PC-9 (cell line): ENCODE measurements around the gene EEPD1. TPM values are rescaled to one million over a fixed set of nuclear protein-coding genes. Genes with fewer than 3 reads are reported as not detected.

Experiments used
- BruUV-seq: library from RNA; stranded (reverse); fragments of 400-500 nt; replicated peaks from 2 replicates; lab custom pipeline; 2021; lab: Mats Ljungman, UMichigan
- CTCF ChIA-PET: fragments of 300-600 bp; sonication (Branson Sonifier 250); formaldehyde crosslinking; loops from one replicate; lab custom pipeline; 2022; ENCODE audit warnings: antibody characterized with exemption; lab: Charles Lee
- POLR2A ChIA-PET: fragments of 300-600 bp; sonication (Branson Sonifier 250); formaldehyde crosslinking; loops from one replicate; lab custom pipeline; 2022; ENCODE audit warnings: antibody characterized with exemption; ENCODE audit not compliant: unreplicated experiment; lab: Charles Lee
- DNase-seq, 2 experiments: peaks; one replicate each; pipeline versions ENCODE4 v3.0.0 to v3.0.0-alpha.2; 2015 to 2022; ENCODE audit warnings: mixed read lengths in 1 of 2
- H2AFZ ChIP-seq: fragments of 200-600 bp; sonication (generic); 2 replicates; pipeline ENCODE4 v1.8.1; 2017; ENCODE audit warnings: antibody characterized with exemption
- H3F3A ChIP-seq: fragments of 200-600 bp; sonication (generic); 2 replicates; pipeline ENCODE4 v1.8.1; 2017; ENCODE audit warnings: antibody characterized with exemption, mild to moderate bottlenecking, low read depth; ENCODE audit not compliant: insufficient read depth
- H3K27ac ChIP-seq: fragments of 200-600 bp; sonication (generic); 2 replicates; pipeline ENCODE4 v1.6.1; 2016; ENCODE audit warnings: mixed run types
- H3K27me3 ChIP-seq: fragments of 200-600 bp; sonication (generic); 2 replicates; pipeline ENCODE4 v1.6.1; 2016; ENCODE audit warnings: low read depth, mixed run types; ENCODE audit not compliant: insufficient read depth
- H3K36me3 ChIP-seq: fragments of 200-600 bp; sonication (generic); 2 replicates; pipeline ENCODE4 v1.6.1; 2016; ENCODE audit warnings: low read depth, mixed run types
- H3K4me1 ChIP-seq: fragments of 200-600 bp; sonication (generic); replicated peaks from 2 replicates; pipeline ENCODE4 v1.6.1; 2016; ENCODE audit warnings: mixed run types; ENCODE audit not compliant: insufficient read depth
- H3K4me2 ChIP-seq: fragments of 200-600 bp; sonication (generic); 2 replicates; pipeline ENCODE4 v1.6.1; 2017; ENCODE audit warnings: mixed run types
- H3K4me3 ChIP-seq: fragments of 200-600 bp; sonication (generic); 2 replicates; pipeline ENCODE4 v1.6.1; 2016; ENCODE audit warnings: mixed run types
- H3K79me2 ChIP-seq: fragments of 200-600 bp; sonication (generic); 2 replicates; pipeline ENCODE4 v1.6.1; 2017; ENCODE audit warnings: low read depth, mixed run types
- H3K9me2 ChIP-seq: fragments of 200-600 bp; sonication (generic); 2 replicates; pipeline ENCODE4 v1.8.1; 2017; ENCODE audit warnings: mild to moderate bottlenecking; ENCODE audit not compliant: insufficient read depth
- H3K9me3 ChIP-seq: fragments of 200-600 bp; sonication (generic); 2 replicates; pipeline ENCODE4 v1.8.1; 2016; ENCODE audit warnings: low read depth; ENCODE audit not compliant: insufficient read depth
- H4K20me1 ChIP-seq: fragments of 200-600 bp; sonication (generic); 2 replicates; pipeline ENCODE4 v1.8.1; 2017; ENCODE audit not compliant: insufficient read depth
- EZH2 ChIP-seq: fragments of 200-600 bp; sonication (generic); IDR thresholded peaks from 2 replicates; pipeline ENCODE4 v1.8.0; 2017; ENCODE audit warnings: antibody characterized with exemption, low read depth
- intact Hi-C: fragments of 100-400 bp; cut with micrococcal nuclease; formaldehyde crosslinking; loops from one replicate; pipeline ENCODE4 v1.10.0; 2022; ENCODE audit not compliant: unreplicated experiment
- total RNA-seq: library from RNA; stranded (reverse); gene quantifications from 2 replicates; pipeline ENCODE4 v1.2.3, GENCODE V29; 2021
- TF ChIP-seq, protein P1 (sequence below): fragments of 200-600 bp; sonication (generic); conservative IDR thresholded peaks from 2 replicates; pipeline ENCODE4 v1.6.1; 2017; ENCODE audit warnings: mixed run types, antibody characterized with exemption, mild to moderate bottlenecking, moderate library complexity

EEPD1 gene
- total RNA-seq, 1 experiment from 2014 or later = 6.0 TPM

DNA sequence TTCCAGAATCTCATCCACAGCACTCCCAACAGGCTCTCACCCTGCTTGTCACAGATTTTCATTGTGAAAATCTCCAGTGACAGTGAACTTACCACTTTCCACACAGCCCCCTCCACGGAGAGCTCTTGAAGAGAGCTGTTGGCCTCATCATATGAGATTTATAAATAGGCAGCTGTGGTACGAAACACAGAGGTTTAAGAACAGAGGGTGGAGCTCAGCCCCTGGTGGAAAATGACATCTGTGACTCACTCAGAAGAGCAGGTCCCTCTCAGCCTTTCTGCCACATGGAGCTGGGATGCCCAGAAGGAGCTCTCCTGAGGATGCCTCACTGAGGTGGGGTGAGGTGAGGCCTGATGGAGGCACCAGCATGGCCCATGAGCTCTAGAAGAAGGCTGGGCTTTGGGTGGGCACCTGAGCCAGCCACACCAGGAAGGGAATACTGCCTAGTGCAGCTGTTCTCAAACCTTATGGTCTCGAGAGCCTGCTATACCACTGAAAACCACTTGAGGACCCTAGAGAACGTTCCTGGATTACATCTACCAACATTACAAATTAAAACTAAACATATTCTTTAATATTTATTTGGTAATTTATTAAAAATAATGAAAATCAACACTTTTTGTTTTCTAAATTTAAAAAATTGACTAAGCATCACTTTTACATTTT lies 25.8 kb upstream of the EEPD1 start:
- TF ChIP-seq, protein P1, sequence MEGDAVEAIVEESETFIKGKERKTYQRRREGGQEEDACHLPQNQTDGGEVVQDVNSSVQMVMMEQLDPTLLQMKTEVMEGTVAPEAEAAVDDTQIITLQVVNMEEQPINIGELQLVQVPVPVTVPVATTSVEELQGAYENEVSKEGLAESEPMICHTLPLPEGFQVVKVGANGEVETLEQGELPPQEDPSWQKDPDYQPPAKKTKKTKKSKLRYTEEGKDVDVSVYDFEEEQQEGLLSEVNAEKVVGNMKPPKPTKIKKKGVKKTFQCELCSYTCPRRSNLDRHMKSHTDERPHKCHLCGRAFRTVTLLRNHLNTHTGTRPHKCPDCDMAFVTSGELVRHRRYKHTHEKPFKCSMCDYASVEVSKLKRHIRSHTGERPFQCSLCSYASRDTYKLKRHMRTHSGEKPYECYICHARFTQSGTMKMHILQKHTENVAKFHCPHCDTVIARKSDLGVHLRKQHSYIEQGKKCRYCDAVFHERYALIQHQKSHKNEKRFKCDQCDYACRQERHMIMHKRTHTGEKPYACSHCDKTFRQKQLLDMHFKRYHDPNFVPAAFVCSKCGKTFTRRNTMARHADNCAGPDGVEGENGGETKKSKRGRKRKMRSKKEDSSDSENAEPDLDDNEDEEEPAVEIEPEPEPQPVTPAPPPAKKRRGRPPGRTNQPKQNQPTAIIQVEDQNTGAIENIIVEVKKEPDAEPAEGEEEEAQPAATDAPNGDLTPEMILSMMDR = no peak
- no peak for TF ChIP-seq EZH2
- no peaks in the 10 kb centered on the region for H4K20me1 ChIP-seq
- H3K36me3 ChIP-seq = no peaks in the 10 kb centered on the region
- no peak overlapping the region for H2AFZ ChIP-seq
- no peak overlapping the region for H3K4me2 ChIP-seq
- POLR2A ChIA-PET = no interaction called here
- no peak overlapping the region for H3K27ac ChIP-seq
- H3K4me1 ChIP-seq = peaks cover 33% of the 10 kb centered on the region
- H3F3A ChIP-seq = peaks cover 13% of the 10 kb centered on the region; the same call in 1 of the 2 replicates
- H3K79me2 ChIP-seq = no peaks in the 10 kb centered on the region
- intact Hi-C loops = no loop called here
- no TSS peak for BruUV-seq
- no peak overlapping the region for H3K4me3 ChIP-seq
- no peak for DNase-seq
- H3K27me3 ChIP-seq = no peaks in the 10 kb centered on the region
- no peaks in the 10 kb centered on the region for H3K9me2 ChIP-seq
- peaks cover 2% of the 10 kb centered on the region; the same call in 1 of the 2 replicates for H3K9me3 ChIP-seq
- CTCF ChIA-PET = interaction anchor here (0.6 to 0.8 kb wide), 3 partner anchors 59 to 165 kb away, joined by 3 to 4 read pairs (median 4); no protein-coding TSS in a partner anchor

- Histone ChIP-seq H3K27me3 (no peaks in the 10 kb centered on the region), H3K4me2 (peak overlapping the region; percentile 76), H2AFZ (peak overlapping the region; percentile 66), H3K27ac (peak overlapping the region; percentile 86), H3K79me2 (no peaks in the 10 kb centered on the region), H4K20me1 (no peaks in the 10 kb centered on the region), H3F3A (peaks cover 13% of the 10 kb centered on the region; the same call in 1 of the 2 replicates), H3K9me3 (no peaks in the 10 kb centered on the region; the same call in 1 of the 2 replicates), H3K36me3 (no peaks in the 10 kb centered on the region), H3K4me1 (peaks cover 33% of the 10 kb centered on the region), H3K4me3 (peak overlapping the region; percentile 40), H3K9me2 (no peaks in the 10 kb centered on the region)
- CTCF ChIA-PET = interaction anchor here (0.5 to 1.0 kb wide), 10 partner anchors 8 to 161 kb away, joined by 3 to 5 read pairs (median 3); no protein-coding TSS in a partner anchor
- intact Hi-C loops = loop anchor here (1.0 to 2.0 kb wide), 4 partner anchors 24 to 258 kb away; no protein-coding TSS in a partner anchor
- TF ChIP-seq, protein P1 = peak; percentile 100
- no peak for TF ChIP-seq EZH2
- peak; percentile 82 to 95 for DNase-seq
- BruUV-seq = no TSS peak
- POLR2A ChIA-PET = interaction anchor here (0.6 to 0.7 kb wide), 3 partner anchors 9 to 328 kb away, joined by 4 to 10 read pairs (median 9); no protein-coding TSS in a partner anchor
These were observed 24.5 kb upstream of the EEPD1 start for GRCh38 chr7:36128448-36129047.

DNA sequence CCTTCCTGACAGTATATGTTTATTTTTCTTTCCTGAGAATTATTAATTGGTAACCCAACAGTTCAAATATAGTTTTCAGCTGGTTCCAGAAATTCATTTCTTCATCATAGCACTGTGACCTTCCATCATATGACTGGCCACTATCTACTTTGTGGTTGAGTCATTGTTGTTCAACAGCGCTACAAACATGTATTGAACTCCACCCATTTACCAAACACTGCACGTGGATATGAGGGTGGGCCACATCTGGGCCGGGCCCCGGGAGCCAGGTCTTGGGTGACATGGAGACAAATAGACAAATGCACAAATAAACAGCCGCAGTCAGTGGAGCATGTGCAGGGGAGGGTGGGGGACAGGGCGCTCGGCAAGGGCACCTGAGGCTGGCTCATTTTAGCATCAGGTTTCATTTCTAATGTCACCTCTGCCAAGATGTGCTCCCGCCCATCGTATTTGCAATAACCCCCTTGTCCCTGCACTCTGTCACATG lies 24.0 kb upstream of the EEPD1 start:
- Histone ChIP-seq H2AFZ (peak overlapping the region; percentile 66), H3K9me2 (no peaks in the 10 kb centered on the region), H4K20me1 (no peaks in the 10 kb centered on the region), H3K27me3 (no peaks in the 10 kb centered on the region), H3K9me3 (no peaks in the 10 kb centered on the region; the same call in 1 of the 2 replicates), H3K4me3 (peak overlapping the region; percentile 40), H3K36me3 (no peaks in the 10 kb centered on the region), H3K4me2 (peak overlapping the region; percentile 76), H3K27ac (peak overlapping the region; percentile 86), H3K79me2 (no peaks in the 10 kb centered on the region), H3F3A (peaks cover 13% of the 10 kb centered on the region; the same call in 1 of the 2 replicates), H3K4me1 (peaks cover 33% of the 10 kb centered on the region)
- intact Hi-C loops = loop anchor here (1.0 to 2.0 kb wide), 3 partner anchors 23 to 258 kb away; no protein-coding TSS in a partner anchor
- DNase-seq = peak; percentile 71 to 94
- ChIA-PET CTCF (interaction anchor here (0.5 to 1.0 kb wide), 10 partner anchors 8 to 161 kb away, joined by 3 to 5 read pairs (median 3); no protein-coding TSS in a partner anchor), POLR2A (interaction anchor here (0.6 to 0.7 kb wide), 2 partner anchors 10 to 329 kb away, joined by 4 to 10 read pairs; no protein-coding TSS in a partner anchor)
- no TSS peak for BruUV-seq
- no peak for TF ChIP-seq EZH2
- TF ChIP-seq, protein P1 = no peak
